ENCODE measurements around the gene TMEM186.

Gene TMEM186

DNA sequence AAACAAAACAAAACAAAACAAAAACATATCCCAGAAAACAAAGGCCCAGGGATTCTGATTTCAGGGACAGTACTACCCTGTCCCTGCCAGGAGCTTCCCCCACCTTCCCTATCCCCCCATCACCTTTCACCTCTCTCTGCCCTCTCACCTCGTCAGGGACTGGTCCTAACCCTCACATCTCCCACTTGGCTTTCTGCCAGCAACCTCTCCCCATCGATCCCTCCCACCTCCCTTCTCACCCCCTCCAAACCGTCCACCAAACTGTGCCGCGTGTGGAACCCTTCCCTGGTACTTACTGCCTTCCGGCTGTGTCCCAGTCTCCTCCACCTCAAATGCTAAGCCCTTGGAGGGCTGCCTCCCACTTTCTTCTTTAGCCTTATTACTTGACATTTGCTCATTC is 36.4 kb downstream of the TMEM186 start:
- Histone ChIP-seq H3K27ac (replicated peaks) (no peak overlapping the region), H3K27me3 (ENCODE audit: insufficient read depth, poor library complexity, severe bottlenecking) (no peaks in the 10 kb centered on the region), H3K4me3 (replicated peaks; ENCODE audit: insufficient read depth, low read length) (no peak overlapping the region)
- TF ChIP-seq GABPA (IDR thresholded peaks at IDR 0.05; ENCODE audit: low read depth) (no peak), POLR2AphosphoS5 (IDR thresholded peaks at IDR 0.05; ENCODE audit: low read depth) (no peak), SPI1 (IDR thresholded peaks at IDR 0.05; ENCODE audit: borderline replicate concordance, low read depth) (no peak)
- TF ChIP-seq, protein P1, sequence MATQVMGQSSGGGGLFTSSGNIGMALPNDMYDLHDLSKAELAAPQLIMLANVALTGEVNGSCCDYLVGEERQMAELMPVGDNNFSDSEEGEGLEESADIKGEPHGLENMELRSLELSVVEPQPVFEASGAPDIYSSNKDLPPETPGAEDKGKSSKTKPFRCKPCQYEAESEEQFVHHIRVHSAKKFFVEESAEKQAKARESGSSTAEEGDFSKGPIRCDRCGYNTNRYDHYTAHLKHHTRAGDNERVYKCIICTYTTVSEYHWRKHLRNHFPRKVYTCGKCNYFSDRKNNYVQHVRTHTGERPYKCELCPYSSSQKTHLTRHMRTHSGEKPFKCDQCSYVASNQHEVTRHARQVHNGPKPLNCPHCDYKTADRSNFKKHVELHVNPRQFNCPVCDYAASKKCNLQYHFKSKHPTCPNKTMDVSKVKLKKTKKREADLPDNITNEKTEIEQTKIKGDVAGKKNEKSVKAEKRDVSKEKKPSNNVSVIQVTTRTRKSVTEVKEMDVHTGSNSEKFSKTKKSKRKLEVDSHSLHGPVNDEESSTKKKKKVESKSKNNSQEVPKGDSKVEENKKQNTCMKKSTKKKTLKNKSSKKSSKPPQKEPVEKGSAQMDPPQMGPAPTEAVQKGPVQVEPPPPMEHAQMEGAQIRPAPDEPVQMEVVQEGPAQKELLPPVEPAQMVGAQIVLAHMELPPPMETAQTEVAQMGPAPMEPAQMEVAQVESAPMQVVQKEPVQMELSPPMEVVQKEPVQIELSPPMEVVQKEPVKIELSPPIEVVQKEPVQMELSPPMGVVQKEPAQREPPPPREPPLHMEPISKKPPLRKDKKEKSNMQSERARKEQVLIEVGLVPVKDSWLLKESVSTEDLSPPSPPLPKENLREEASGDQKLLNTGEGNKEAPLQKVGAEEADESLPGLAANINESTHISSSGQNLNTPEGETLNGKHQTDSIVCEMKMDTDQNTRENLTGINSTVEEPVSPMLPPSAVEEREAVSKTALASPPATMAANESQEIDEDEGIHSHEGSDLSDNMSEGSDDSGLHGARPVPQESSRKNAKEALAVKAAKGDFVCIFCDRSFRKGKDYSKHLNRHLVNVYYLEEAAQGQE (IDR thresholded peaks at IDR 0.05; ENCODE audit: insufficient replicate concordance, low read depth), result no peak
- TF ChIP-seq, protein P2, sequence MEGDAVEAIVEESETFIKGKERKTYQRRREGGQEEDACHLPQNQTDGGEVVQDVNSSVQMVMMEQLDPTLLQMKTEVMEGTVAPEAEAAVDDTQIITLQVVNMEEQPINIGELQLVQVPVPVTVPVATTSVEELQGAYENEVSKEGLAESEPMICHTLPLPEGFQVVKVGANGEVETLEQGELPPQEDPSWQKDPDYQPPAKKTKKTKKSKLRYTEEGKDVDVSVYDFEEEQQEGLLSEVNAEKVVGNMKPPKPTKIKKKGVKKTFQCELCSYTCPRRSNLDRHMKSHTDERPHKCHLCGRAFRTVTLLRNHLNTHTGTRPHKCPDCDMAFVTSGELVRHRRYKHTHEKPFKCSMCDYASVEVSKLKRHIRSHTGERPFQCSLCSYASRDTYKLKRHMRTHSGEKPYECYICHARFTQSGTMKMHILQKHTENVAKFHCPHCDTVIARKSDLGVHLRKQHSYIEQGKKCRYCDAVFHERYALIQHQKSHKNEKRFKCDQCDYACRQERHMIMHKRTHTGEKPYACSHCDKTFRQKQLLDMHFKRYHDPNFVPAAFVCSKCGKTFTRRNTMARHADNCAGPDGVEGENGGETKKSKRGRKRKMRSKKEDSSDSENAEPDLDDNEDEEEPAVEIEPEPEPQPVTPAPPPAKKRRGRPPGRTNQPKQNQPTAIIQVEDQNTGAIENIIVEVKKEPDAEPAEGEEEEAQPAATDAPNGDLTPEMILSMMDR (IDR thresholded peaks at IDR 0.05; ENCODE audit: insufficient read depth, low read length), result no peak
- DNase-seq (ENCODE audit: low read depth in 1 of 2, low spot score in 1 of 2), result no peak

DNA sequence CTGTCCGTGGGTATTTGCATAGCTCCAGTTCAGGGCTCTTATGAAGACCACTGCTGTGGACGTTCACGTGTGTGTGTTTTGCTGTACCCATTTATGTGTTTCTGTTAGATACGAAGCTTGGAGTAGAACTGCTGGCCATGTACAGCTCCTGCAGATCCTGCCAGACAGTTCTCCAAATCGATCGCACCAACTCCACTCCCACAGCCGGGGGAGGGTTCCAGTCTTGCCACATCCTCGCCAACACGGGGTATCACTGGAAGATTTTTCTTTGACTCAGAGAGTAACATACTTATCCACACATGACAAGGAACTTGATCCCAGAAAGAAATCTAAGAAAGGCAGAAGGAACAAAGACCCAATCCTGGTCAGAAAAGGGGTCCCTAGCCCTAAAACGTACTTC is 37.4 kb downstream of the TMEM186 start:
- DNase-seq (ENCODE audit: low read depth in 1 of 2, low spot score in 1 of 2), result no peak
- Histone ChIP-seq H3K27me3 (ENCODE audit: insufficient read depth, poor library complexity, severe bottlenecking) (no peaks in the 10 kb centered on the region), H3K27ac (replicated peaks) (no peak overlapping the region), H3K4me3 (replicated peaks; ENCODE audit: insufficient read depth, low read length) (no peak overlapping the region)
- TF ChIP-seq, protein P1 (IDR thresholded peaks at IDR 0.05; ENCODE audit: insufficient replicate concordance, low read depth), result no peak
- TF ChIP-seq SPI1 (IDR thresholded peaks at IDR 0.05; ENCODE audit: borderline replicate concordance, low read depth), result no peak
- TF ChIP-seq, protein P2 (IDR thresholded peaks at IDR 0.05; ENCODE audit: insufficient read depth, low read length), result no peak
- TF ChIP-seq POLR2AphosphoS5 (IDR thresholded peaks at IDR 0.05; ENCODE audit: low read depth), result no peak
- no peak for TF ChIP-seq GABPA (IDR thresholded peaks at IDR 0.05; ENCODE audit: low read depth)

DNA sequence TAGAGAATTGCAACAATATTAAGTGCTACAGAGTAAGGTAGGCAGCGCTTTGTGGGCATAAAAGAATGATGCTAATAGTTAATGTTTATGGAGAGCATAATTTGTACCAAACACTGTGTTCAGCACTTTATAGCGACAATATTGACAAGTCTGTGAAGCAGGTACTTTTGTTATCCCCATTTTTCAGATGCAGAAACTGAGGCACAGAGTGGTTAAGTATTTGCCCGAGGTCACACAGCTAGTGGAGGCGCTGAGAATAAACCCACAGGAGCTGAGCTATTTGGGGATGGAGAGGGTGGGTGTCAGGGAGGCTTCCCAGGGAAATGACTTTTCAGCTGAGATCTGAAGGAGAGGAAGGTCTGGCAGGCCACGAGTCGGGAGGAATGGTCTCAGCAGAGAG is 39.4 kb downstream of the TMEM186 start:
- H3K27ac ChIP-seq (replicated peaks), result no peak overlapping the region
- no peak for TF ChIP-seq SPI1 (IDR thresholded peaks at IDR 0.05; ENCODE audit: borderline replicate concordance, low read depth)
- TF ChIP-seq POLR2AphosphoS5 (IDR thresholded peaks at IDR 0.05; ENCODE audit: low read depth), result no peak
- TF ChIP-seq, protein P2 (IDR thresholded peaks at IDR 0.05; ENCODE audit: insufficient read depth, low read length), result no peak
- TF ChIP-seq, protein P1 (IDR thresholded peaks at IDR 0.05; ENCODE audit: insufficient replicate concordance, low read depth), result no peak
- TF ChIP-seq GABPA (IDR thresholded peaks at IDR 0.05; ENCODE audit: low read depth), result no peak
- no peak for DNase-seq (ENCODE audit: low read depth in 1 of 2, low spot score in 1 of 2)
- no peaks in the 10 kb centered on the region for H3K27me3 ChIP-seq (ENCODE audit: insufficient read depth, poor library complexity, severe bottlenecking)
- no peak overlapping the region for H3K4me3 ChIP-seq (replicated peaks; ENCODE audit: insufficient read depth, low read length)

Data from HL-60 (cell line).